Cardiac muscle cell (in vitro differentiated cells and primary cell): ENCODE data around the gene UBL3. TPM values are rescaled to one million over a fixed set of nuclear protein-coding genes. Genes with fewer than 3 reads are reported as not detected.
A peak's percentile ranks its signal among the peaks of the same experiment; 100 is the strongest.

ENCODE experiments used
- DNase-seq, 2 donors: peaks; one replicate each; pipeline versions ENCODE4 v3.0.0 to v3.0.0-alpha.2; 2010 to 2017; ENCODE audit warnings: low read depth in 1 of 2, low spot score in 1 of 2
- H3K27ac ChIP-seq: fragments of 200-600 bp; sonication (generic); 2 replicates; pipeline ENCODE4 v1.5.1; 2016
- H3K27me3 ChIP-seq: fragments of 200-600 bp; sonication (generic); 2 replicates; pipeline ENCODE4 v1.6.0; 2016; ENCODE audit warnings: control low read depth
- H3K36me3 ChIP-seq: fragments of 200-600 bp; sonication (generic); 2 replicates; pipeline ENCODE4 v1.5.1; 2016; ENCODE audit warnings: control low read depth
- H3K4me1 ChIP-seq: fragments of 200-600 bp; sonication (generic); 2 replicates; pipeline ENCODE4 v1.8.1; 2017; ENCODE audit warnings: low read depth, mild to moderate bottlenecking, mixed run types
- H3K4me3 ChIP-seq: fragments of 200-600 bp; sonication (generic); 2 replicates; pipeline ENCODE4 v1.5.1; 2016; ENCODE audit warnings: mild to moderate bottlenecking
- H3K9me3 ChIP-seq: fragments of 200-600 bp; sonication (generic); 2 replicates; pipeline ENCODE4 v1.5.1; 2017; ENCODE audit warnings: low read depth, mild to moderate bottlenecking, control low read depth
- CTCF ChIP-seq: IDR thresholded peaks from 2 replicates; pipeline ENCODE4 v1.5.1; 2012; ENCODE audit warnings: low read depth, mild to moderate bottlenecking, low read length
- polyA plus RNA-seq: library from polyadenylated mRNA; unstranded; fragments of >200 nt; fragmentation: Nextera tagmentation; extraction: Ambion mirVana; gene quantifications from 2 replicates; pipeline ENCODE4 v1.2.1, GENCODE V29; 2016
- total RNA-seq: library from RNA; depleted of rRNA; stranded (reverse); fragments of >200 nt; gene quantifications from 2 replicates; pipeline ENCODE4 v1.2.3, GENCODE V29; 2016

UBL3 gene
- total and polyA plus RNA-seq, 2 experiments from 2014 or later, result 16.3 to 19.2 TPM

- Histone ChIP-seq H3K27me3 (no peaks in the 10 kb centered on the region), H3K4me3 (no peak overlapping the region), H3K36me3 (no peaks in the 10 kb centered on the region), H3K9me3 (no peaks in the 10 kb centered on the region), H3K4me1 (no peaks in the 10 kb centered on the region), H3K27ac (no peak overlapping the region)
- DNase-seq, result peak in 1 of 2 donors; percentile 47
- no peak for TF ChIP-seq CTCF
Measured at GRCh38 chr13:29884671-29885430, 34.4 kb upstream of the UBL3 start.

GRCh38 chr13:29883941-29884518, 33.6 kb upstream of the UBL3 start:
- no peaks in the 10 kb centered on the region for H3K4me1 ChIP-seq
- TF ChIP-seq CTCF, result no peak
- H3K27ac ChIP-seq, result no peak overlapping the region
- no peaks in the 10 kb centered on the region for H3K27me3 ChIP-seq
- DNase-seq, result peak in 1 of 2 donors; percentile 25
- H3K9me3 ChIP-seq, result no peaks in the 10 kb centered on the region
- H3K36me3 ChIP-seq, result no peaks in the 10 kb centered on the region
- H3K4me3 ChIP-seq, result no peak overlapping the region

GRCh38 chr13:29882076-29882475, 31.7 kb upstream of the UBL3 start:
- no peak for DNase-seq
- Histone ChIP-seq H3K27ac (no peak overlapping the region), H3K4me3 (no peak overlapping the region), H3K27me3 (no peaks in the 10 kb centered on the region), H3K4me1 (peaks cover 9% of the 10 kb centered on the region), H3K36me3 (no peaks in the 10 kb centered on the region), H3K9me3 (no peaks in the 10 kb centered on the region)
- no peak for TF ChIP-seq CTCF

GRCh38 chr13:29878101-29878500, 27.7 kb upstream of the UBL3 start:
- Histone ChIP-seq H3K36me3 (no peaks in the 10 kb centered on the region), H3K27me3 (no peaks in the 10 kb centered on the region), H3K27ac (no peak overlapping the region), H3K4me1 (peaks cover 9% of the 10 kb centered on the region), H3K4me3 (no peak overlapping the region), H3K9me3 (no peaks in the 10 kb centered on the region)
- no peak for TF ChIP-seq CTCF
- peak in 1 of 2 donors; percentile 73 for DNase-seq

GRCh38 chr13:29877456-29878078, 27.1 kb upstream of the UBL3 start:
- no peak for TF ChIP-seq CTCF
- DNase-seq, result peak; percentile 19 to 21
- H3K27ac ChIP-seq, result no peak overlapping the region

More at GRCh38 chr13:29877456-29878078, 27.1 kb upstream of the UBL3 start:
- no peak overlapping the region for H3K4me3 ChIP-seq
- peaks cover 9% of the 10 kb centered on the region for H3K4me1 ChIP-seq
- no peaks in the 10 kb centered on the region for H3K36me3 ChIP-seq
- no peaks in the 10 kb centered on the region for H3K27me3 ChIP-seq
- H3K9me3 ChIP-seq, result no peaks in the 10 kb centered on the region
